ENCODE measurements around the gene PTPRN2.

GRCh38 chr7:158562517-158562916, 25.1 kb downstream of the PTPRN2 start:
- no peak for TF ChIP-seq EZH2 (IDR thresholded peaks at IDR 0.05; ENCODE audit: borderline replicate concordance, low read depth, low read length, poor library complexity, severe bottlenecking)
- TF ChIP-seq, protein P1, sequence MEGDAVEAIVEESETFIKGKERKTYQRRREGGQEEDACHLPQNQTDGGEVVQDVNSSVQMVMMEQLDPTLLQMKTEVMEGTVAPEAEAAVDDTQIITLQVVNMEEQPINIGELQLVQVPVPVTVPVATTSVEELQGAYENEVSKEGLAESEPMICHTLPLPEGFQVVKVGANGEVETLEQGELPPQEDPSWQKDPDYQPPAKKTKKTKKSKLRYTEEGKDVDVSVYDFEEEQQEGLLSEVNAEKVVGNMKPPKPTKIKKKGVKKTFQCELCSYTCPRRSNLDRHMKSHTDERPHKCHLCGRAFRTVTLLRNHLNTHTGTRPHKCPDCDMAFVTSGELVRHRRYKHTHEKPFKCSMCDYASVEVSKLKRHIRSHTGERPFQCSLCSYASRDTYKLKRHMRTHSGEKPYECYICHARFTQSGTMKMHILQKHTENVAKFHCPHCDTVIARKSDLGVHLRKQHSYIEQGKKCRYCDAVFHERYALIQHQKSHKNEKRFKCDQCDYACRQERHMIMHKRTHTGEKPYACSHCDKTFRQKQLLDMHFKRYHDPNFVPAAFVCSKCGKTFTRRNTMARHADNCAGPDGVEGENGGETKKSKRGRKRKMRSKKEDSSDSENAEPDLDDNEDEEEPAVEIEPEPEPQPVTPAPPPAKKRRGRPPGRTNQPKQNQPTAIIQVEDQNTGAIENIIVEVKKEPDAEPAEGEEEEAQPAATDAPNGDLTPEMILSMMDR (conservative IDR thresholded peaks at IDR 0.05; ENCODE audit: low read depth, low read length) = no peak

Data from A673 (cell line).